LoVo (cell line): ENCODE measurements around the gene ALK.

ENCODE experiments used
- DNase-seq: peaks from one replicate; pipeline ENCODE4 v3.0.0-alpha.2; 2016; ENCODE audit warnings: low spot score

Gene ALK

DNA sequence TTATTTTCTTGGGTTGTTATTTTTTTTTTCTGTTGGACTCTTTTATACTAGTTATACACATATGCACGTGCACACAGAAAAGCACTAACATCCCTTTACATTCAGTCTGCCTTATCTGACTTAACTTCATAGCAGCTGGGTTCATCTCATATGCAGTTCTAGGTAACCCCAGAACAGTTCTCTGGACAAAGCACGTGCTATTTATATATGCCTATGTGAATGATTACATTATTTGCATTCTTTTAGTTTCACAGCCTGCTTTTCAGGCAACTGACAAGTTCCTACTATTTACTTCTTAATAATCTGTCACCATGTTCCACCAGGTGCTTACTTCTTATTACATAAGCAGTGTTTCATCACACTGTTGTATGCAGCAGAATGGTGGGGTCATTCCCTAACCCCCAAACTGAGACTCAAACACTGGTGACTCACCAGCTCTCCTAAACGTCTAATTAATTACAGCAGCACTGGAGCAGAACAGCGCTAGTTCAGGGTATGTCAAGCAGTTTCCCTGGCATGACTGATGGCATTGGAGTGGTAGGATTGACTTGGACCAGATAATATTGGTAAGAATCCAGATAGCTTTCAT is 433.3 kb downstream of the ALK start:
- no peak for DNase-seq

DNA sequence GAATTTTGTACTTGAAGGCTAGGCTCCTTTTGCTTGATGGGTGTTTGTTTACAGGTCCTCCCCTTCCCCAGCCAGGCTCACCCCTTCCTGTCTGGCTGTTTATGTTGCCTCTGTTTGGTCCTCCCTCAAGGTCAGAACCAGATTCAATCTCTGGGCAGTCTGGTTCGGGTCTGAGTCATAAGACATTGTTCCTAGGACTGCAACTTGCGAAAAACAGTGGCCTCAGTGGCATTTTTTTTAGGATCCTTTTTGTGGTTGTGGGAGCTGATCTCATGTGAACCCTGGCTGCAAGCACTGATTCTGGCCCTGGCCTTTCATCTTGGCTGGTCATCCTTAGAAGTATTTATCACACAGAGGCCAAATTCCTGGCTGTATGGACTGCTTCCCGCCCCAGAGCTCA is 435.8 kb downstream of the ALK start:
- no peak for DNase-seq

DNA sequence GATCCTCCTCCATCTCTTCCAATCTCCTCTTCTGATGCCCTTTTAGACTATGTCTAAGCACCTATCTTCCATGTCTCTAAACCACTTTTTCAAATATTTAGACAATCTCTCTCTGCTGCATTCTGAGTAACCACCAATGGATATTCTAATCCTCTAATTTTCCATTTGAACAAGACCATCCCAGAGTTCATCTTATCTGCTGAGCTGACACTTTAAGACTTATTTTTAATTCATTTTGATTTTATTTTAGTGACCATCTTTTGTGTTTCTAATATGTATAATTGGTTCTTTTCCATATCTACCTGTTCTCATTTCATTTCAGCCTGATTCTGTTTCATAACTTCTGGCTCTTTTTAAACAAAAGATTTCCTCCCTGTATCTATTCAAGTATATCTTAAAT is 436.3 kb downstream of the ALK start:
- DNase-seq: no peak

DNA sequence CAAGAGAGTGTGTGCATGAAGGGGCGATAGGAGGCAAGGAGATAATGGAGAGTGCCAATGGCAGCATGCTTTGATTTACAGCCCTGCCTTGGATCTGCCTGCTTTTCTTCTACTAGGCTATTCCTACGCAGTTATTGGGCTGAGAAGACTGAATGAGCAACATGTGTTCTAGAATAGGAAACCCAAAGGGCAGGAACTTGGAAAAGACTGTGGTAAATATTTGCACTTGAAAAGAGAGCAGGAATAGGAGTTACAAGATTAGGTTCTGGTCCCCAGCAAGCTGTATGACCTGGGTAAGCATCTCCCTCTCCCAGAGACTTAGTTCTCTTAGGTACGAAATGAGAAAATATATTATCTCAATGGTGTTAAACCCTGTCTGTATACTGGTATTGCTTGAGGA is 438.5 kb downstream of the ALK start:
- DNase-seq: no peak

DNA sequence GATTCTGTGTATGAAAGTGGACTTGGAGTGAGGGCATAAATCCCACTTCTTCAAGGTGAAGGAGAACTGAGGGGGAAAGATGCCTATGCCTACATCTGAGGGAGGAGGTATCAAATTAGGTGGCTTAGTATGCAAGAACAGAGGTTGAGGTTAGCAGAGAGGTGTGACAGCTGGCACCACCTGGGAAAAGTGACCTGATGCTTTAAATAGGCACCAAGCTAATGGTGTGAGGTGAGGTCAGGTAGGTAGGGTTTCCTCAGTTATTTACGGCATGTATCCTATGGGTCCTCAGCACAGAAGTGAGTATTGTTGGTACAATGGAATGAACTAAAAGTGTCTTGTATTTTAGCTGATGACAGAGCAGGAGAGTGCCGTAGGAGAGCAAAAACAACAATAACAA is 439.0 kb downstream of the ALK start:
- no peak for DNase-seq

DNA sequence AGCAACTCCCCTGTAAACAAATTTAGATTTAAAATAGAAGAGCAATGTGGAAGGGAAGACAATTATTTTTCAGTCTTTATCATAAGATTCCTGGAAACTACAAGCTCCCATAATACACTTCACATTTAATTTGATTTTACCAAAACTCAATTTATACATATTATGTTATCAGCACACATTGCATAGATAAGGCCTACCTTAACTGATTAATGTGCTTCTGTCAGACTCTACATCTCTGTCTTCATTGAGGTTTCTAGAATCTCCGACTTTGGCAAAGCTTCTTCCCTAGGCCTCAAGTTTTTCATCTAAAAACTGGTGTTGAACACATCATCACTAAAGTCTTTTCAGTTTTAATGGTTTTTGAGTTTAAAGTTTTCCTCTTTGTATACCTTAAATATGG is 440.1 kb downstream of the ALK start:
- no peak for DNase-seq

DNA sequence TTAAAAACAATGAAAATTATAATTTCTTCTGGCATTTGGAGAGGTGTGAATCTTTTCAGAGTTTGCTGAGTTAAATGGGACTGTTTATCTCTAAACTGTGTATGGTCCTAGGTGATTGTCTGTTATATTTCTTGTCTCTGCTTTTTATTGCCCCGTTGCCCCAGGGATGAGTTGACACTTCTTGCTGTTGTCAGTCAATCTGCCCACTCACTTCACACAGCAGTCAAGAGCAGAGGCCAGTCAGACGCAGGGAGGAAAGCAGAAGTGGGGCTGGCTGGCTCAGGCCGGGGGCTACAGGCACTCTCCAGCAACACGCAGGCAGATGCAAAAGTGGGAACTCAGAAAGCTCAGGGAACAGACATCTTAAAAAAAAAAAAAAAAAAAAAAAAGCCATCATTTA is 441.0 kb downstream of the ALK start:
- no peak for DNase-seq

DNA sequence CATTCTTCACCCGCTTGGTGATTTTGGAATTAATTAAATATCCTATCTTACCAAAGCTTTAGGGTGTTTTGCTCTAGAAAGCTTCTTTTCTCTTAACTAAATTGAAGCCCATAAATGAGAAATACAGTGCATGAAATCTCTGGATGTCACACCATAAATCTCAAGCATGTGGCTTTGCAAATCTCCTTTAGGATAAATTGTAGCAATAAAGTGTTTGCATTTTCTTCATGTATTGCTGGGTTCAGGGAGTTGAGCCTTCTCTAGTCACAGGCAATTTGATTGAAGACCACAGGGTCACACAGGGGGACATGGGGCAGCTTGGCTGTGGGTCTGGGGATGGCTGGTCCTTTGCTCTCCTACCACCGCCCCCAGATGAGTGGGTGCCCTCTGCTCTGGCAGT is 442.0 kb downstream of the ALK start:
- no peak for DNase-seq

DNA sequence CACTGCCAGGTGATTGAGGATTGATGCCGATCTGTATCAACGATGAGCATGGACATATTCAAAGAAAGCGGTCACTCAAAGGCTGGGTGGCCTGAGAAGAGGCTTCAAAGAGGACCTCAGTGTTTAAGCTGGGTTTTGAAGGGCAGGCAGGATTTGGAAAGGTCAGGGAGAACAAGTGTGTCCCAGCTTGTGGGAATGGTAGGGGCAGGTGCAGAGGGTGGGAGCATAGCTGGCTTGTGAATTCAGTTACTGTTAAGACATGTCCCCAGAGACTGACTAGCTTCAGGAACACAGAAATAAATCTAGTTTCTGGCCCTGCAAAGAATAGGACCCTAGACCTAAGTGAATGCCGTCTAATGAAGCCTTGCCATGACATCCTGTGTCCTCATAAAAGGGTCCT is 442.7 kb downstream of the ALK start:
- DNase-seq: no peak

DNA sequence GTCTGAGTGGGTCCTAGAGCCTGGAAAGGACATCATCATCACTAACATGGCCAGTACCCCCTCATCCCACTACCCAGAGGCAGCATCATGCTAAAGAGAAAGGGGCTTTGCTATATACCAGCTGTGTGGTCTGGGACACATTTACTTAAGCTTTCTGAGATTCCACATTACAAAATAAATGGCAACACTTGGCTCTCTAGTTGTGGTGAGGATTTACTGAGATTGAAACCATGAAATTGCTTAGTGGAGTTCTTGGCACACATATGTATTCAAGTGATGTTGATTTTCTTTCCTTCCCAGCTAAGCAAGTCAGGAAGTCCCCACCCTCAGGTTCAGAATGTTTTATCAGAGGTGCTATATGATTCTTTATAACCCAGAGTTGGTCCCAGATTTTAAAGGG is 444.2 kb downstream of the ALK start:
- no peak for DNase-seq

DNA sequence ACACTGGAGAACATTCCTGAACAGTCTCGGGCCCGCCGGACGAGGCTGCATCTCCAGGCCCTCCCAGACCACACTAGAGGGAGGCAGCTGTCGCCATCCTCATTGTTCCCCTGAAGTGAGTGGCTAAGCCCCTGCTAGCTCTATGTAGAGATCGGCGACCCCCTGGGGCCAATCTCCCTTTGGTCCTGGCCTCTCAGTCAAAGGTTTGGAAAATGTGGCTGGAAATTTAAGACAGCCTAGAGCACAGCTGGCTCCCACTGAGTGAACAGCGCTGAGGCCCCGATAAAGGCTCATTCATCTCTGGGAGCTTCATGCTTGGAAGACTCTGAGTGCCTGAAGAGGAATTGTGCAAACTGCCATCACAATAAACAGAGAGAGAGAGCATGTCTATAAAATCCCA is 445.9 kb downstream of the ALK start:
- DNase-seq: no peak

DNA sequence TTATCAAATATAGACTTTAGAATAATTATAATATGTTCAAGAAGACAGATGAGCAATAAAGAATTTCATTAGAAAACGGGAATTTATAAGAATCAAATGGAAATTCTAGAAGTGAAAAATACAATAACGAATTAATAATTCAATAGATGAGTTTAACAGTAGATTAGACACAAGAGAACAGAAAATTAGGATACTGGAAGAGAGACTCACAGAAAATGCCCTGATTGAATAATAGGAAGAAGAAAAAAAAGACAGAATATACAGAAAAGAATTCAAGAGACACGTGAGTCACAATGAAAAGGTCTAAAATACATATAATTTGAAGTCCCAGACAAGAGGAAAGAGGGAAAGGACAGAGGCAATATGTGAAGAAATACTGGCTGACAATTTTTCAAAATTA is 451.4 kb downstream of the ALK start:
- no peak for DNase-seq

DNA sequence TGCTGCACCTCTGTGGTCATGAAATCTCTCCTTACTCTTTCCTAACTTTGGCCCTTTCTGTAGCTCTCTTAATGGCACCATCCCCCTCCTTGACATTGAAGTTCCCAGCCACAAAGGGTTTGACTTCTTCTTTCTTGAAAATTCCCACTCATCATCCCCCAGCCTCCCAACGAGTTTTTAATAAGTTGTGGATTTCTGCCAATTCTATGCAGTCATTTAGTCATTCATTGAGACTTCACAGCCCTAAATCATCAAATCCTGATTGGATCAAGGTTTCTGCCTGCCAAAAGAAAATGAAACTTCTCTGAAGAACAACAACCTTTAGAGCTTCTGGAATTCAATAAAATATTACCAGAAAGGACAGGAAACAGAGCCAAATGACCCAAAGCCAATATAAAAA is 451.9 kb downstream of the ALK start:
- DNase-seq: no peak

DNA sequence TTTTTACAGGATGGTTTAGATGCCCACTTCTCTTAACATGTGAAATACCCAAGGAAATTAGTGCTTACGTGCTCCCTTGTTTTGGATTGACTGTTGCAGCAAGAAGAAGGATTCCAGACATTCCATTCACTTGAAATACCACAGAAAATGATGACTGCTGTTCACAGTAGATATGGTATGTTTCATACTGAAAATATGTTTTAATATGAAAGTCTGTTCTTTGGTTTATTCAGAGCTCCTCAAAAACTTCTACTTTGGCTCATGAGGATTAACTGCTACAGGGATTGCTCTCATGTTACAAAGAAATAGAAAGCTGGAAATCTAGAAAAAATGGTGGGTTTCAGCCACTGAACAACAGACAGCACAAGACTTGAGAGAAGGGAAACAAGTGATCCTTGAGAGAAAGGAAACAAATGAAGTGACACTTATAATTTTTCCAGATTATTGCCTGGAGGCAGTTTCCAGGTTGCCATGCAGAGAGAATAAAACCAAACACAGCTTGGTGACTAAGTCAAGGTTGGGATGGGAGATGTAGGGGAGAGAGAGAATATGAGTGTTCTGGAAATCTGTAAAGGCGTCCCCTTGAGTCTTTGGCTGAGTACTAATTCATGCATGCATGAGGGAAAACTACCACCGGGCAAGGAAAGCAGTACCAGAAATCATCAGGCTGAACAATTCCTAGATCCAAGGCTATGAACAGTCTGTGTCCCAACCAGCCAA is 458.0 kb downstream of the ALK start:
- DNase-seq: no peak

DNA sequence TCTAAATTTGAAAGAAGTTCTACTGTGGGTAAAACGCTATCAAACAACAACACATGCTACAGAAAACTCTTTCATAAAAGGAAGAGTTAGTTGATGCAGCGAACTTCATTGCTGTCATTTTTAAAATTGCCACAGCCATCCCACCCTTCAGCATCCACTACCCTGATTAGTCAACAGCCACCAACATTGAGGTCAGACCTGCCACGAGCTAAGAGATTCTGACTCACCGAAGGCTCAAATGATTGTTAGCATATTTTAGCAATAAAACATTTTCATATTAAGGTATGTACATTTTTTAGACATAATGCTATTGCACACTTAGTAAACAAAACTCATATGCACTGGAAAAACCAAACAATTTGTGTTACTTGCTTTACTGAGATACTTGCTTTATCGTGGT is 459.1 kb downstream of the ALK start:
- DNase-seq: no peak

DNA sequence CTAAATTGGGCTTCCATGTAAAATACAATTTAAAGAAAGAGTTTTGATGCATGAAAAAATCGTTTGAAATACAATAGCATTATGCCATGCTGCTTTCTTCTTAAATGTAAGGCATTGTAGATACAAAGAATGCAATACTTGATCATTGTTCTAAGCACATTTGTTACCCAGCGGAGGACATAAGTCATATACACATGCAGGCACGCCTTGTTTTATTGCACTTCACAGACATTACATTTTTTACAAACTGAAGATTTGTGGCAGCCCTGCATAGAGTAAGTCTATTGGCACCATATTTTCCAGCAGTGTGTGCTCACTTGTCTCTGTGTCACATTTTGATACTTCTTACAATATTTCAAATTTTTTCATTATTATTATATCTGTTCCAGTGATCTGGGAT is 461.2 kb downstream of the ALK start:
- DNase-seq: no peak

DNA sequence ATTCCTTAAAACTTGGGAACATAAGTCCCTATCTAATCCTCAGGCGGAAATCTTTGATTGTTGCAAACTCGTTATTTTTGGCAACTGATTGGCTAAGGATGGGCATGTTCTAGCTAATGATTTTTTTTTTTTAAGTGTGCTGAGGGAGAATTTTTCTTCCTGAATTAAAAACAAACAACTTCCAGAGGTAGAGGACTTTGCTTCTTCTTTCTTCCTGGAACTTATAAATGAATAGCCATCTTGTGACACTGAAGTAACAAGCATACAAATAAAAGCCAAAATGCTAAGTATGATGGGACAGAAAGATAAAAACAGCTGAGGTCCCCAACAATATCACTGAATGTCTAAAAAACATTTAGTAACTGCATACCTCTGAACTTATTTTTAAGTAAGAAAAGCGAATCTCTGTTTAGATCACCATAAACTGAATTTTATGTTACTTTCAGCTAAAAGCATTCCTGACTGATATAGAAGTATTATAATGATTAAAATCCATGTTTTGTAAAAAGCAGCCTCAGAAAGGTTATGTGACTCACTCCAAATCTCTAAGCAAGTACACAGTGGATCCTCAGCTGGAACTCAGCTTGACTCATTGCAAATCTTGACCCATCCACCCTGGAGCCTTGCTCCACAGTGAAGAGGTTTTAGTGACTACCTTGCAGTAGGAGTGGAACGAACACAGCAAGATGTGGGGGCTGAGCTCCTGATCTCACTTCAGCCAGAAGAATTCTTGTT is 461.8 kb downstream of the ALK start:
- DNase-seq: no peak

DNA sequence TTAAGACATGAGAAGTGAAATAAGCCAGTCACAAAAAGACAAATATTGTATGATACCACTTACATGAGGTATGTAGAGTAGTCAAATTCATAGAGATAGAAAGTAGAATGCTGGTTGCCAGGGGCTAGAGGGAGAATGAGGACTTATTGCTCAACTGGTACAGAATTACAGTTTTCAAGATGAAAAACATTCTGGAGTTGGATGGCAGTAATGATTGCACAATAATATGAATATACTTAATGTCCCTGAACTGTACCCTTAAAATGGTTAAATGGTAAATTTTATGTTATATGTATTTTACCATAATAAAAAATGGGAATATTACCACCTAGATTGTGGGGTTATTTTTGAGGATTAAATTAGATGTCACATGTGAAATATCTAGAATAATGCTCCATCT is 465.0 kb downstream of the ALK start:
- DNase-seq: no peak

DNA sequence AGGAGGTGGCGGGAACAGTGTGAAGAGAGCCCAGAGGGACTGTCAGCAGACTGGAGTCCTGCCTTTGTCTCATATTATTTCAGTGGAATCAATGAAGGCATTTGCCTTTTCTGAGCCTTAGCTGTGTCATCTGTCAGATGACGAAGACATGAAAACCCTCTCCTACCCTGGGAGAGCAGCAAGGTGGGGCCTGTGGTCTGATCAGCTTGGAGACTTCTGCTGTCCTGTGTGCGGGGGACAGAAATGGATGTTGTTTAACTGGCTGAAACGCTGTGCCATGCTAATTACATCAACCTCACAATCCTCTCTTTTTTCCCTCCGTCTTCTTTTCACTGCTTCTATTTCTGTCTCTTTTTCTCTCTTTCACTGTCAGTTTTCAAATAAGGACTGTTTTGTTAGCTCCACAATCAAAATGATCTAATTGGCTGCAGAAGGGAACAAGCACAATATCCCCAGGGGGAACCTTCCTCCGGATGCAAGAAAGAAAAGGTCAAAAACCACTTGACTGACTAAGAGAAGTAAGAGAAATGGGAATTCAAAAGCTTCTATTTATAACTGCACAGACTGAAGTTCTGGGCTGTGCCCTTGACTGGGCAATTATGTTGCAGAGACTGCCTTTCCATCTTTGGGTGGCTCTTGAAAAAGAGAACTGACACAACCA is 466.1 kb downstream of the ALK start:
- no peak for DNase-seq

DNA sequence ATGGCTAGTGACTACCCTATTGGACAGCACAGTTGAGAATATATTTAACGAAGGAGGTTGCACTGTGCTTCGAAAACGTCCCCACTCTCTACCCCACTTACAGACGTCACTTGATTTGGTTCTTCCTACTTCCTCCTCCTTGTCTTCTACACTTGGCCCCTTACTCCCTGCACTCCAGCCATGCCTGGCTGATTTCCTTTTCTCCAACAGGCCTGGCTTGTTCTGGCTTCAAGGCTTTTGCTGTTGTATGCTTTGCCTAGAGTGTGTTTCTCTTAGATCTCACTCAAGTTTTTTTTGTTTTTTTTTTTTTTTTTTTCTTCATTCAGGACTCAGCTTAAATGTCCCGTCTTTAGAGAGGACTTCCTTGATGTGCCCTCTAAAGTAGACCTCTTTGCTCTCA is 469.4 kb downstream of the ALK start:
- no peak for DNase-seq

DNA sequence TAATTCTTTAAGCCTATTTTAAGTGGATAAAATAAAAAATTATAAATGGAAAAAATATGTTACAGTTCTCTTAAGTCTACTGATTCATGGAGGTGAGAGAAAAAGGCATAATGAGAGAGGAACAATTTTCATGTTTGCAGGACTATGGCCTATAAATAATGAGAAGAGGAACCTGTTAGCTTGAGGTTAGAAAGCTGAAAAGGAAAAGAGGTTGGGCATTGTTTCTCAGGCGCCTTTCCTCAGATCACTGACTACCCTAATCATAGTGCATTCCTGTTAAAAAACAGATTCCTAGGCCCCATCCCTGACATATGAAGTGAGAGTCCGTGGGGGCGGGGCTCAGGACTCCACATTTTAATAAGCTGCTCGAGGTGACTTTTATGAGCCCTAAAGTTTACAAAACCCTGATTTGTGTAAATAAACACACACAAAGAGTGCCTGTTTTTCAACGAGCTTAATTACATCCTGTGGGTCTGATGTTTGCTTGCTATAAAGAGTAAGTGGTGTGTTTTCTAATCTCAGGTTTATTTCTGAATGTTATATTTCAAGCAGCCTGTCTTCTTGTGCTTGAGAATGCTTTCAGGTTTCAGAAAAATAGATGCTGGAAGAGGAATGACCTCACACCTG is 470.7 kb downstream of the ALK start:
- no peak for DNase-seq

DNA sequence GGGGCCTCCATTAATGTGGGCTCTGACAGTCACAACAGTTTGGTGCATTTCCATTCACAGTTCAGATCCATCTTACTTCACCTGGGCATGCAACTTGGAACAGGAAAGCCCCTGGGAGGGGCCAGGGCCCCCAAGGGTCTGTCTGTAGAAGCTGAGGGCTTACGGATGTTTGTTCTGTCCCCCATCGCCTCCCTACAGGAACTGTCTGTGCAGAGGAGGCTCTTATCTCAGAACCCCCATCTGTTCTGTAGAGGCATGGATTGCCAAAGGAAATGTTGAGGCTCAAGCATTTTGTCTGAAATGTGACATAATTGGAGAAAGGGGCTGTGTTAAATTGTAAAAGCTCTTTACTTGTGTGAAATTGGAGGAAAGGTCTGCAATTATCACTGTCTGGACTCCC is 471.9 kb downstream of the ALK start:
- DNase-seq: no peak
